ENCODE measurements around the gene IL17RD. TPM values are rescaled to one million over a fixed set of nuclear protein-coding genes. Genes with fewer than 3 reads are reported as not detected.

The IL17RD gene
- total and polyA plus RNA-seq, 10 of the 15 experiments (the other 5 are each of a cell fraction or from before 2014, with no cell fraction given): 0.01 to 0.08 (median 0.04) TPM; not detected in 3

GRCh38 chr3:57120451-57121174 is 44.5 kb downstream of the IL17RD start:
- H3K27me3 ChIP-seq (replicated peaks in 1 of 2; ENCODE audit: control insufficient read depth in 2 of 2, insufficient read depth in 2 of 2, low read length in 1 of 2): peaks cover 3 to 4% of the 10 kb centered on the region in 2 experiments
- no peaks in the 10 kb centered on the region for H3K4me1 ChIP-seq (ENCODE audit: control insufficient read depth, insufficient read depth, low read length)
- no peak overlapping the region for H3K9ac ChIP-seq (ENCODE audit: control insufficient read depth, insufficient read depth, low read length)
- intact Hi-C loops (cut with micrococcal nuclease; ENCODE audit: unreplicated experiment) (no loop called here), in situ Hi-C loops (cut with MboI) (no loop called here)
- no peaks in the 10 kb centered on the region for H3K9me3 ChIP-seq (replicated peaks; ENCODE audit: control insufficient read depth, insufficient read depth, low read length)
- ChIA-PET RAD21 (ENCODE audit: unreplicated experiment) (no interaction called here), SMC1A (ENCODE audit: uncharacterized antibody, unreplicated experiment) (interaction anchor here (1.0 kb wide), 1 partner anchor 21 kb away, joined by 4 read pairs; no protein-coding TSS in a partner anchor), POLR2A (interaction anchor here (0.6 kb wide), 1 partner anchor 304 kb away, joined by 5 read pairs; no protein-coding TSS in a partner anchor), CTCF (no interaction called here)
- no TSS peak for BruUV-seq (replicated peaks)
- no peak for DNase-seq (ENCODE audit: low read depth, low spot score)
- no peak overlapping the region for H3K4me2 ChIP-seq (ENCODE audit: control insufficient read depth, insufficient read depth)
- no peak overlapping the region for H2AFZ ChIP-seq (ENCODE audit: control insufficient read depth, low read depth, low read length)
- no peak for ATAC-seq
- no peak for TF ChIP-seq SMAD5 (IDR thresholded peaks at IDR 0.05; ENCODE audit: low read depth)
- no peak for TF ChIP-seq RUNX3 (IDR thresholded peaks at IDR 0.05; ENCODE audit: low read length)
- TF ChIP-seq ZSCAN29 (IDR thresholded peaks at IDR 0.05): no peak
- no peak for TF ChIP-seq CTCF (IDR thresholded peaks at IDR 0.05 in 2 of 3, conservative IDR thresholded peaks at IDR 0.05 in 1 of 3; ENCODE audit: control insufficient read depth in 2 of 3, extremely low read depth in 1 of 3, insufficient read depth in 1 of 3, low read depth in 3 of 3, low read length in 3 of 3)
- TF ChIP-seq CEBPZ (IDR thresholded peaks at IDR 0.05; ENCODE audit: low read depth, low read length): no peak
- TF ChIP-seq IKZF2 (IDR thresholded peaks at IDR 0.05): no peak
- no peak for TF ChIP-seq STAT1 (conservative IDR thresholded peaks at IDR 0.05)
- TF ChIP-seq RFX5 (IDR thresholded peaks at IDR 0.05; ENCODE audit: low read depth, low read length): no peak
- no peaks in the 10 kb centered on the region for H3K36me3 ChIP-seq (ENCODE audit: control insufficient read depth in 2 of 2, insufficient read depth in 2 of 2, low read length in 1 of 2)
- no peaks in the 10 kb centered on the region for H3K79me2 ChIP-seq (ENCODE audit: control insufficient read depth, insufficient read depth, low read length)
- H3K4me3 ChIP-seq: no peak overlapping the region
- no peaks in the 10 kb centered on the region for H4K20me1 ChIP-seq (ENCODE audit: control insufficient read depth, insufficient read depth)
- no peak overlapping the region for H3K27ac ChIP-seq (ENCODE audit: control insufficient read depth, insufficient read depth)
- no peak for FAIRE-seq
- 27% methylated on average over 10 of the region's 10 CpGs for WGBS (ENCODE audit: insufficient coverage, insufficient replicate concordance, low lambda C conversion rate, missing lambda C conversion rate)

All from GM12878 (cell line).